ENCODE measurements around the gene GRK1. TPM values are rescaled to one million over a fixed set of nuclear protein-coding genes. Genes with fewer than 3 reads are reported as not detected.

Gene GRK1
- total and polyA plus RNA-seq, 8 donors: 0.02 to 0.04 TPM; not detected in 6

DNA sequence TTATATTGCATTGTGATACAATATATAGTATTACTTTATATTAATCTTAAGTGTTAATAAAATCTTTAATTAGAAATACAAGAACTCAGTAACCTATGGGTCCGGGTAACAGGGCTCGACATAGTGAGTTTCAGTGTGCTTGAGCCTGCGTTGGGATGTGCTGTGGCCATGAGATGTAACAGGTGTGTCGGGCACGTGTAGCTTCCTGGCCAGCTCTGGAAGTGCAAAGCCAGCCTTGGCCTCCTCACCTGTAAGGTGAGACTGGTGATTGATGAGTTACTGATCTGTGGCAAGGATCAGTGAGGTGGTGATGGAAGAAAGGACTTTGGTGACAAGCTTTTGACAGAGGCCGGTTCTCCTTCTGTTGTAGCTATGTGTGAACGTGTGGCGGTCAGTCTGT, 28.2 kb upstream of the GRK1 start:
- no peaks in the 10 kb centered on the region for H3K4me1 ChIP-seq
- no peaks in the 10 kb centered on the region for H3K9me3 ChIP-seq
- H3K27ac ChIP-seq: no peak overlapping the region
- TF ChIP-seq, protein P1, sequence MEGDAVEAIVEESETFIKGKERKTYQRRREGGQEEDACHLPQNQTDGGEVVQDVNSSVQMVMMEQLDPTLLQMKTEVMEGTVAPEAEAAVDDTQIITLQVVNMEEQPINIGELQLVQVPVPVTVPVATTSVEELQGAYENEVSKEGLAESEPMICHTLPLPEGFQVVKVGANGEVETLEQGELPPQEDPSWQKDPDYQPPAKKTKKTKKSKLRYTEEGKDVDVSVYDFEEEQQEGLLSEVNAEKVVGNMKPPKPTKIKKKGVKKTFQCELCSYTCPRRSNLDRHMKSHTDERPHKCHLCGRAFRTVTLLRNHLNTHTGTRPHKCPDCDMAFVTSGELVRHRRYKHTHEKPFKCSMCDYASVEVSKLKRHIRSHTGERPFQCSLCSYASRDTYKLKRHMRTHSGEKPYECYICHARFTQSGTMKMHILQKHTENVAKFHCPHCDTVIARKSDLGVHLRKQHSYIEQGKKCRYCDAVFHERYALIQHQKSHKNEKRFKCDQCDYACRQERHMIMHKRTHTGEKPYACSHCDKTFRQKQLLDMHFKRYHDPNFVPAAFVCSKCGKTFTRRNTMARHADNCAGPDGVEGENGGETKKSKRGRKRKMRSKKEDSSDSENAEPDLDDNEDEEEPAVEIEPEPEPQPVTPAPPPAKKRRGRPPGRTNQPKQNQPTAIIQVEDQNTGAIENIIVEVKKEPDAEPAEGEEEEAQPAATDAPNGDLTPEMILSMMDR (IDR thresholded peaks at IDR 0.05): no peak
- H3K36me3 ChIP-seq: peaks cover 0 to 15% (median 0%) of the 10 kb centered on the region in 3 donors
- intact Hi-C loops (cut with DNase I): no loop called here
- 92 to 93% methylated on average over 8 of the region's 8 CpGs for WGBS, 2 donors
- ATAC-seq (no peak), FAIRE-seq (no peak), DNase-seq (peak in 1 of 6 donors; percentile 2)
- H3K4me3 ChIP-seq: no peak overlapping the region
- H3K27me3 ChIP-seq: no peaks in the 10 kb centered on the region

DNA sequence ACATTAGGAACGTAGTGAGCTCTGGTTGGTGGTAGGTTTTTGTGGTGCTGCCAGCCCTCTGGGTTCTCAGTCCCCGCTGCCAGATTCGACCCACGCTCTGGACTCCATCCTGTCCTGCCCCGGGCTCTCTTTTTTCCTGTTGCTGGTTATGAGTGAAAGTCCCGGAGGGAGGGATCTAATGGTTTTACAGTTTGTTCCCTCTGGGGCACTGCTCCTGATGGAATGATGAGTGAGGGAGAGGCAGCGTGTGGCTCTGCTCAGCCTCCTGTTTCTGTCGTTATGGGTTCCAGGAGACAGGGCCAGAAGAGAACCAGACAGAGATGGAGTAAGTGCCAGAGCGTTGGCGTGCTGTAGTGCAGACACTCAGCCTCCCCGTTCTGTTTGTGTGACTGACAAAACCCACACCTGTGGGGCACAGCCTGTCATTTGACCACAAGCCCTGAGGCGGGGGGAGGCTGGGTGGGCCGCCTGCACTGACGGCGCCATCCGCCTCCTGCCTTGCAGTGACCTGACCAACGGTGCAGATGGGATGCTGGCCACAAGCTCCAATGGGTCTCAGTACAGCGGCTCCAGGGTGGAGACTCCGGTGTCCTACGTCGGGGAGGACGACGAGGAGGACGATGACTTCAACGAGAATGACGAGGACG, 27.3 kb upstream of the GRK1 start:
- DNase-seq: peak in 3 of 6 donors; percentile 7 to 43 (median 7)
- intact Hi-C loops (cut with DNase I): no loop called here
- Histone ChIP-seq H3K9me3 (no peaks in the 10 kb centered on the region), H3K36me3 (peaks cover 0 to 15% (median 0%) of the 10 kb centered on the region in 3 donors), H3K27ac (no peak overlapping the region), H3K4me1 (no peaks in the 10 kb centered on the region), H3K27me3 (no peaks in the 10 kb centered on the region), H3K4me3 (no peak overlapping the region)
- 97% methylated on average over 27 of the region's 27 CpGs for WGBS, 2 donors
- no peak for ATAC-seq
- FAIRE-seq: no peak
- TF ChIP-seq, protein P1 (IDR thresholded peaks at IDR 0.05): no peak

DNA sequence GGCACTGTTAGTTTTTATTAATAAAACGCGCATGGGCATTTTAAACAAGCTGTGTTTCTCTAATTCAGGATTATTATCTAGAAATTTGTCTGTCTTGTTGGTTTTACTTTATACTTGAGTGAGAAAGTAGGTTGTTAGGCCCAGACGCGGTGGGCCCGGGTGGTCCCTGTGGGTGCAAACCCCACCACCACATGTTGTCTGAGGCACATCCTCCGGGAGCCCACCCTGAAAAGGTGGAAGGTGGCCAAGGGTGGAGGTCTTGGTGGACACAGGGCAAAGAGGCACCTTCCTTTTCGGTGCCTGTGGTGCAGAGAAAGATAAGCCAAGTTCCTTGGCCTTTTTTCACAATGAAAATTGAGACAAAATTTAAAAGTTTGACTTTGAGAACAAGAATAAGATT, 25.6 kb upstream of the GRK1 start:
- TF ChIP-seq, protein P1 (IDR thresholded peaks at IDR 0.05): no peak
- peaks cover 0 to 6% (median 0%) of the 10 kb centered on the region in 3 donors for H3K36me3 ChIP-seq
- no peak overlapping the region for H3K27ac ChIP-seq
- no peak for ATAC-seq
- no peak overlapping the region for H3K4me3 ChIP-seq
- H3K4me1 ChIP-seq: no peaks in the 10 kb centered on the region
- DNase-seq: peak in 2 of 6 donors; percentile 4 to 5
- intact Hi-C loops (cut with DNase I): no loop called here
- no peaks in the 10 kb centered on the region for H3K27me3 ChIP-seq
- no peak for FAIRE-seq
- H3K9me3 ChIP-seq: no peaks in the 10 kb centered on the region
- WGBS, 2 donors: 89 to 95% methylated on average over 7 of the region's 7 CpGs

DNA sequence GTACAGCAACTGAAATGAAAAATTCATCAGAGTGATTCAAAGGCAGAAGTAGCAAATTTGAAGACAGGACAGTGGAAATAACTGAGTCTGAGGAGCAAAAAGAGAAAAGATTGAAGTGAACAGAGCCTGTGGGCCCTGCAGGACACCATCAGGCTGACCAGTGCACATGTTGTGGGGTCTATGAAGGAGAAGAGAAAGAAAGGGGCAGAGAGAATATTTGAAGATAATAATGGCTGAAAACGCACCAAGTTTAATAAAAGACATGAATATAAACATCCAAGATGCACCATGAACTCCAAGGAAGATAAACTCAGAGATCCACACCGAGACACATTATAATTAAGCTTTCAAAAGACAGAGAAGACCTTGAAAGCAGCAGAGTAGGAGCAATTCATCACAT, 24.5 kb upstream of the GRK1 start:
- no peak overlapping the region for H3K27ac ChIP-seq
- WGBS, 2 donors: 95 to 98% methylated on average over 2 of the region's 2 CpGs

DNA sequence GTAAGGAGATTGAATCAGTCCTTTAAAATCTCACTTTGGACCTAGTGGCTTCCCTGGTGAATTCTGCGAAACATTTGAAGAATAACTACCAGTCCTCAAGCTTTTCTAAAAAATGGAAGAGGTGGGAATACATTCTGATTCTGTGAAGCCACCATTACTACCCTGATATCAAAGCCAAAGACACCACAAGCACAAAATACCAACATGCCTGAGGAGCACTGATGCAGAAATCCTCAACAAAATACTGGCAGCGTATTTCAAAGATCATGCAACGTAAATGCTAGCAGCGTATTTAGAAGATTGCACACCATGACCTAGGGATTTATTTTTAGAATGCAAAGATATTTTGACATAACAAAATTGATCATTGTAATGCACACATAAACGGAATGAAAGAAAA, 23.4 kb upstream of the GRK1 start:
- WGBS, 2 donors: 96 to 98% methylated on average over 5 of the region's 5 CpGs
- FAIRE-seq: no peak

More for the DNA sequence above, 24.5 kb upstream of the GRK1 start:
- FAIRE-seq (no peak), DNase-seq (no peak), ATAC-seq (no peak)
- H3K9me3 ChIP-seq: no peaks in the 10 kb centered on the region
- H3K36me3 ChIP-seq: peaks cover 0 to 3% (median 0%) of the 10 kb centered on the region in 3 donors
- peaks cover 0 to 8% (median 0%) of the 10 kb centered on the region in 3 donors for H3K4me1 ChIP-seq
- no peaks in the 10 kb centered on the region for H3K27me3 ChIP-seq
- TF ChIP-seq, protein P1 (IDR thresholded peaks at IDR 0.05): no peak
- no peak overlapping the region for H3K4me3 ChIP-seq
- intact Hi-C loops (cut with DNase I): no loop called here

More for the DNA sequence above, 23.4 kb upstream of the GRK1 start:
- TF ChIP-seq, protein P1 (IDR thresholded peaks at IDR 0.05): no peak
- DNase-seq (no peak), ATAC-seq (no peak)
- no peaks in the 10 kb centered on the region for H3K36me3 ChIP-seq
- H3K27ac ChIP-seq: no peak overlapping the region
- peaks cover 0 to 8% (median 4%) of the 10 kb centered on the region in 3 donors for H3K4me1 ChIP-seq
- intact Hi-C loops (cut with DNase I): no loop called here
- no peaks in the 10 kb centered on the region for H3K27me3 ChIP-seq
- H3K4me3 ChIP-seq: no peak overlapping the region
- H3K9me3 ChIP-seq: no peaks in the 10 kb centered on the region

Data from pancreas (tissue), 10 donors.